ENCODE data around the gene FIGN.

DNA sequence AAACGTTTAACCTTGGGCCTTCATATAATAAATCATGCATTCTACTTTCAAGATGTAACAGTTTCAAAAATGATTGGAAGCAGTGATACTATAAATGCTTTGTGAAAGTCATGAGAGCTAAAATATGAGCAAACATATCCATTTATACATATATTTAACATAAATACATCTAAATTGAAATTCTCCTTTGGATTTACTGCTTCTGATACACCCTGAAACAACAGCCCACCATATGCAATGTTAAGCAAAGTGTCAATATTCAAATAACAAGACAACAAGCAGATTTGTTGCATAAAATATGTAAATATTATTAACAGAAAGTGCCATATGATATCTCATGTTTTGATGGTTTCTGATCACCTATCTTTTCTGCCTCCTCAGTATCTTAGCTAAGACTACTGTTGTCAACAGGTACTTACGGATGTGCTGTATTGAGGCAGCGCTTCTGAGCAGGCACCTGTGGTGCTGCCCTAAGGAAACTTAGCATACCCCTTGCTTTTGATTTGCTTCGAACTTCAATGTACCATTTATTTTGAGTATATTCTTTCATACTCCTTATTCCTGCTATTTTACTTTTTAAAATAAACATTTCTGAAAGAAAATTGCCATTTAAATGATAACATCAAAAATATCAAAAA, 6.1 kb downstream of the FIGN start:
- TF ChIP-seq, protein P1, sequence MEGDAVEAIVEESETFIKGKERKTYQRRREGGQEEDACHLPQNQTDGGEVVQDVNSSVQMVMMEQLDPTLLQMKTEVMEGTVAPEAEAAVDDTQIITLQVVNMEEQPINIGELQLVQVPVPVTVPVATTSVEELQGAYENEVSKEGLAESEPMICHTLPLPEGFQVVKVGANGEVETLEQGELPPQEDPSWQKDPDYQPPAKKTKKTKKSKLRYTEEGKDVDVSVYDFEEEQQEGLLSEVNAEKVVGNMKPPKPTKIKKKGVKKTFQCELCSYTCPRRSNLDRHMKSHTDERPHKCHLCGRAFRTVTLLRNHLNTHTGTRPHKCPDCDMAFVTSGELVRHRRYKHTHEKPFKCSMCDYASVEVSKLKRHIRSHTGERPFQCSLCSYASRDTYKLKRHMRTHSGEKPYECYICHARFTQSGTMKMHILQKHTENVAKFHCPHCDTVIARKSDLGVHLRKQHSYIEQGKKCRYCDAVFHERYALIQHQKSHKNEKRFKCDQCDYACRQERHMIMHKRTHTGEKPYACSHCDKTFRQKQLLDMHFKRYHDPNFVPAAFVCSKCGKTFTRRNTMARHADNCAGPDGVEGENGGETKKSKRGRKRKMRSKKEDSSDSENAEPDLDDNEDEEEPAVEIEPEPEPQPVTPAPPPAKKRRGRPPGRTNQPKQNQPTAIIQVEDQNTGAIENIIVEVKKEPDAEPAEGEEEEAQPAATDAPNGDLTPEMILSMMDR (IDR thresholded peaks at IDR 0.05; ENCODE audit: low read length), result no peak
- TF ChIP-seq EZH2 (IDR thresholded peaks at IDR 0.05; ENCODE audit: borderline replicate concordance, low read length), result no peak
